Activated CD8-positive, alpha-beta memory T cell treated with anti-CD3 and anti-CD28 coated beads, Interleukin-2, amount 50 U/mL, for 1 hour (primary cell): Measurements from ENCODE around the gene MRPS11.
"Not testable (repeated sequence)": the region's sequence is repeated elsewhere in the genome, so short reads cannot be mapped to it uniquely, and the experiment has no call there.

Experiments used
- DNase-seq: peaks from one replicate; pipeline ENCODE4 v3.0.0-alpha.2; 2020; ENCODE audit errors: extremely low read depth

MRPS11 gene

GRCh38 chr15:88454867-88455810 is 12.4 kb upstream of the MRPS11 start:
- DNase-seq: no peak

- no peak for DNase-seq
These were observed 10.8 kb upstream of the MRPS11 start for GRCh38 chr15:88456733-88457132.

- no peak for DNase-seq
These were observed 3.5 kb upstream of the MRPS11 start for GRCh38 chr15:88463870-88464532.

DNA sequence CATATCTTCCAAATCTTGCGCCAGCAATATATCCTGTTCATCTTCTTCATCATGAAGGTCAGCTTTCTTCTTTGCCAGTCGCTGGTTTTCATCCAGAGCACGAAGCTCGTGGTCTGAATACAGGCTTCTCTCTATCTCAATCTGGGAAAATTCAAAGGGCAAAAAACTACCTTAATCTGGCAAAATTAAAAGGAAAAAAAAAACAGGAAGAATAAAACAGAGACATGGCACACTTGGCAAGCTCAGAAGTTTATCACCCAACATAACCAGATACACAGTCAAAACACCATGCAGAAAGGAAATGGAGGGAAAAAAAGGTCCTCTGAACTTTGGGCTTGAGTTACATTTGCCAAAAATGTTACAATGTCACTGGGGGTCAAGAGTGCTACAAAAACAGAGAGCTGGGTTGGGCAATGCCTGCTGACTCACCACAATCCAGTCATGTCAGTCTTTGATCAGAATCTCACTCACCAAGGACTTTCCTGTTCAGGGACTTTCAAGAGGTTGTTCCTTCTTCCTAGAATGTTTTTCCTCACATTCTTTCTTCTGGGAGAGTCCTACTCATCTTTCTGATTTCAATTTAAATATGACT is 1.8 kb upstream of the MRPS11 start:
- DNase-seq: no peak

- DNase-seq: no peak
These were observed 524 bp downstream of the MRPS11 start for GRCh38 chr15:88467935-88468528.

- not testable (repeated sequence) for DNase-seq
These were observed 1.2 kb downstream of the MRPS11 start for GRCh38 chr15:88468721-88469120.

- no peak for DNase-seq
These were observed 1.8 kb downstream of the MRPS11 start for GRCh38 chr15:88469321-88469720.

GRCh38 chr15:88470625-88471372 is 3.3 kb downstream of the MRPS11 start:
- DNase-seq: no peak

GRCh38 chr15:88472225-88472624 is 4.7 kb downstream of the MRPS11 start:
- DNase-seq: no peak

- not testable (repeated sequence) for DNase-seq
These were observed 6.3 kb downstream of the MRPS11 start for GRCh38 chr15:88473661-88474293.

GRCh38 chr15:88476635-88477060 is 9.1 kb downstream of the MRPS11 start:
- DNase-seq: no peak

- DNase-seq: no peak
These were observed 9.6 kb downstream of the MRPS11 start for GRCh38 chr15:88477126-88477525.

DNA sequence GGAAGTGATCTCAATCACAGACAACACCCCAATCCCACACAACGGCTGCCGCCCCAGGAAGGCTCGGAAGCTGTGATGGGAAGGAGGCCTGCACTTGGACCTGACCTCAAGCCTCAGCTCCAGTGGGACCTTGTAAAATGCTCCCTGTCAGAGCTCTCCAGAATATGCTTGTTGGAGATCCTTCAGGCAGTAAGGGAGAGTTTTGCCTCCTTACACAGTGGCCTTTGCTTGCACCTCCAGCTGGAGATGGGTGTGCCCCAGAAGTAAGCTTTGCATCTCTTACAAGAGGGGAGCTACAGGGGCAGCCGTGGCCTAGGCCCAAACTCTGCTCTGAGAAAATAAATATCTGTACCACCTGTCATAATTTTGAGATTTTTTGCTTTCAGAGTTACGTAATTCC is 10.4 kb downstream of the MRPS11 start:
- DNase-seq: no peak

- no peak for DNase-seq
These were observed 11.7 kb downstream of the MRPS11 start for GRCh38 chr15:88479169-88479568.

- DNase-seq: no peak
These were observed 13.5 kb downstream of the MRPS11 start for GRCh38 chr15:88480981-88481380.

DNA sequence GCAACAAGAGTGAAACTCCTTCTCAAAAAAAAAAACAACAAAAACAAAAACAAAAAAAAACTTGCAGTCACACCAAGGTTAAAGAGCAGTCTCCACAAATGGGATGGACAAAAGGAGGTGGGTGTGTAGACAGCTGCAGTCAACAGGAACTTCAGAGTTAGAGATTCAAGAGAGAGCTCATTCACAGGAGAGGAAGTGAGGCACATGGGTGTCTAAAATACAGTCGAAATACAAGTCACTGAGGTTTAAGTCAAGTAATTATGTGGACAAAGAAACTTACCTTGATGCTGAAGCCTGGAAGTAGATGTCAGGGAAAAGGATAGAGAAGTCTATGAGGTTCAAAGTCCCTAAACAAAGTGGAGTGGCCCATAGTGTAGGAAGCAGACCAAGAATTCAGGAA is 14.8 kb downstream of the MRPS11 start:
- DNase-seq: no peak

- no peak for DNase-seq
These were observed 17.3 kb downstream of the MRPS11 start for GRCh38 chr15:88484682-88485331.

DNA sequence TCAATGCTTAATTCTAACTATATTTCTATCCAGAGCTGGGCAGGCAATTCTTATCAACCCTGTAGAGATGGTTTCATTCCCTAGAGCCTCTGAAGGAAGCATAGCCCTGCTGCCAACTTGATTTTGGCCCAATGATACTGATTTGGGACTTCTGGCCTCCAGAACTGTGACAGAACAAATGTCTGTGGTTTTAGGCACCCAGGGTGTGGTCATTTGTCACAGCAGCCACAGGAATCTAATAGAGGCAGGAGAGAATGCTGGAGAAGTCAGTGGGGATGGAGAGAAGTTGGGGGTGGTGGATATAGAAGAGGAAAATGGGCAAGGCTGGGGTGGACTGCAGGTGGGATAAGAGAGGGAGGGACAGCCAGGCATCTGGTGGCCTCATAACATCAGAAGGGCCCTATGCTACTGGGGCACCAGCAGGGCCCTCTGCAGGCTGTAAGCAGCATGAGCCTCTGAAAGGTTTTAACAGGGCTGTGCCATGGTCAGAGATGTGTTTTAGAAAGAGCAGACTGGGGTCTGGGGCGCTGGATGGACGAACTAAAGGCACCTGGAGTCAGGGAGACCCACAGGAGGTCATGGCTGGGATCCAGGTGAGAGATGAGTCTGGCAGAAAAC is 19.8 kb downstream of the MRPS11 start:
- DNase-seq: no peak

- DNase-seq: no peak
These were observed 20.5 kb downstream of the MRPS11 start for GRCh38 chr15:88487796-88488523.
